Measurements from ENCODE around the gene MPPED2. TPM values are rescaled to one million over a fixed set of nuclear protein-coding genes. Genes with fewer than 3 reads are reported as not detected.

The MPPED2 gene
- total RNA-seq, 6 experiments from 2014 or later: 0.12 to 1.8 (median 0.75) TPM

- 95% methylated on average over 2 of the region's 2 CpGs for WGBS (ENCODE audit: insufficient coverage, low coverage, low lambda C conversion rate, missing lambda C conversion rate)
- TF ChIP-seq POLR2A (IDR thresholded peaks at IDR 0.05): no peak
- TF ChIP-seq CTCF (IDR thresholded peaks at IDR 0.05): no peak
- Histone ChIP-seq H3K9me3 (no peaks in the 10 kb centered on the region), H3K27me3 (no peaks in the 10 kb centered on the region), H3K36me3 (no peaks in the 10 kb centered on the region), H3K4me1 (no peaks in the 10 kb centered on the region), H3K27ac (no peak overlapping the region), H3K4me3 (no peak overlapping the region)
- no peak for DNase-seq
- intact Hi-C loops (cut with DNase I): no loop called here
- no peak for ATAC-seq
Observed at GRCh38 chr11:30573951-30574350, 12.2 kb downstream of the MPPED2 start.

- DNase-seq (no peak), ATAC-seq (no peak)
- Histone ChIP-seq H3K27ac (no peak overlapping the region), H3K9me3 (no peaks in the 10 kb centered on the region), H3K4me1 (no peaks in the 10 kb centered on the region), H3K27me3 (no peaks in the 10 kb centered on the region), H3K36me3 (no peaks in the 10 kb centered on the region), H3K4me3 (no peak overlapping the region)
- intact Hi-C loops (cut with DNase I): no loop called here
- TF ChIP-seq POLR2A (IDR thresholded peaks at IDR 0.05): no peak
- no peak for TF ChIP-seq CTCF (IDR thresholded peaks at IDR 0.05)
- 35% methylated on average over 7 of the region's 8 CpGs for WGBS (ENCODE audit: insufficient coverage, low coverage, low lambda C conversion rate, missing lambda C conversion rate)
Observed at GRCh38 chr11:30568931-30569330, 17.2 kb downstream of the MPPED2 start.

DNA sequence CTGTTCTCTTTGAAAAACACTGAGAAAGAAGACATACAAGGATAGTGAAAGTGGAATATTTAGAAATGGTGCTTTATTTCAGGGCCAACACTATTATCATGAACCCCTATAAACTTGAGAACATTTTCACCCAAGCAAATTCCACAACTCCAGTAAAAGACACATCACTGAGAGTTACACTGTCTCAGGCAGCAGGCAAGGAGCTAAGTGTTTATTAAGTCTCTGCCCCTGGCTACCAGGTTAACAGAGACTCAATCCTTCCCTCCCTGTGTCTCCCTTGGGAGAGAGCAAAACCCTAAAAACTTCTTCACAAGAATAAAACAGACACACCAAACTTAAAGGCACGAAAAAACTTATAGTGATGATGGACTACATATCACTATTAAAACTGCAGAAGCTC is 18.5 kb downstream of the MPPED2 start:
- Histone ChIP-seq H3K9me3 (no peaks in the 10 kb centered on the region), H3K27ac (no peak overlapping the region), H3K27me3 (no peaks in the 10 kb centered on the region), H3K36me3 (no peaks in the 10 kb centered on the region), H3K4me1 (no peaks in the 10 kb centered on the region), H3K4me3 (no peak overlapping the region)
- 86% methylated on average over 1 of the region's 1 CpG for WGBS (ENCODE audit: insufficient coverage, low coverage, low lambda C conversion rate, missing lambda C conversion rate)
- TF ChIP-seq POLR2A (IDR thresholded peaks at IDR 0.05) (no peak), CTCF (IDR thresholded peaks at IDR 0.05) (no peak)
- no peak for ATAC-seq
- intact Hi-C loops (cut with DNase I): no loop called here
- DNase-seq: no peak

GRCh38 chr11:30567120-30567519 is 19.0 kb downstream of the MPPED2 start:
- 61% methylated on average over 3 of the region's 5 CpGs for WGBS (ENCODE audit: insufficient coverage, low coverage, low lambda C conversion rate, missing lambda C conversion rate)
- TF ChIP-seq CTCF (IDR thresholded peaks at IDR 0.05): no peak
- TF ChIP-seq POLR2A (IDR thresholded peaks at IDR 0.05): no peak
- H3K9me3 ChIP-seq: no peaks in the 10 kb centered on the region
- no peaks in the 10 kb centered on the region for H3K36me3 ChIP-seq
- H3K27ac ChIP-seq: no peak overlapping the region
- no peaks in the 10 kb centered on the region for H3K27me3 ChIP-seq
- no peaks in the 10 kb centered on the region for H3K4me1 ChIP-seq
- H3K4me3 ChIP-seq: no peak overlapping the region
- DNase-seq (no peak), ATAC-seq (no peak)
- intact Hi-C loops (cut with DNase I): no loop called here

GRCh38 chr11:30566482-30566881 is 19.7 kb downstream of the MPPED2 start:
- no peak overlapping the region for H3K27ac ChIP-seq
- WGBS (ENCODE audit: insufficient coverage, low coverage, low lambda C conversion rate, missing lambda C conversion rate): 59% methylated on average over 3 of the region's 3 CpGs
- TF ChIP-seq CTCF (IDR thresholded peaks at IDR 0.05): no peak
- TF ChIP-seq POLR2A (IDR thresholded peaks at IDR 0.05): no peak
- H3K4me1 ChIP-seq: peaks cover 0 to 3% (median 0%) of the 10 kb centered on the region in 4 donors
- no peak for DNase-seq
- no peak overlapping the region for H3K4me3 ChIP-seq
- H3K27me3 ChIP-seq: no peaks in the 10 kb centered on the region
- no peaks in the 10 kb centered on the region for H3K9me3 ChIP-seq
- no peak for ATAC-seq
- H3K36me3 ChIP-seq: no peaks in the 10 kb centered on the region
- intact Hi-C loops (cut with DNase I): no loop called here
